GM21723 (cell line): ENCODE results near the gene EWSR1.
A peak's percentile ranks its signal among the peaks of the same experiment; 100 is the strongest.
"Not testable (repeated sequence)": the region's sequence is repeated elsewhere in the genome, so short reads cannot be mapped to it uniquely, and the experiment has no call there.

ENCODE experiments used
- ATAC-seq: cut with Tn5 transposase; IDR thresholded peaks from one replicate; pipeline ENCODE4 v1.9.1; 2021; ENCODE audit warnings: mild to moderate bottlenecking, moderate library complexity; ENCODE audit not compliant: unreplicated experiment

EWSR1 gene, protein sequence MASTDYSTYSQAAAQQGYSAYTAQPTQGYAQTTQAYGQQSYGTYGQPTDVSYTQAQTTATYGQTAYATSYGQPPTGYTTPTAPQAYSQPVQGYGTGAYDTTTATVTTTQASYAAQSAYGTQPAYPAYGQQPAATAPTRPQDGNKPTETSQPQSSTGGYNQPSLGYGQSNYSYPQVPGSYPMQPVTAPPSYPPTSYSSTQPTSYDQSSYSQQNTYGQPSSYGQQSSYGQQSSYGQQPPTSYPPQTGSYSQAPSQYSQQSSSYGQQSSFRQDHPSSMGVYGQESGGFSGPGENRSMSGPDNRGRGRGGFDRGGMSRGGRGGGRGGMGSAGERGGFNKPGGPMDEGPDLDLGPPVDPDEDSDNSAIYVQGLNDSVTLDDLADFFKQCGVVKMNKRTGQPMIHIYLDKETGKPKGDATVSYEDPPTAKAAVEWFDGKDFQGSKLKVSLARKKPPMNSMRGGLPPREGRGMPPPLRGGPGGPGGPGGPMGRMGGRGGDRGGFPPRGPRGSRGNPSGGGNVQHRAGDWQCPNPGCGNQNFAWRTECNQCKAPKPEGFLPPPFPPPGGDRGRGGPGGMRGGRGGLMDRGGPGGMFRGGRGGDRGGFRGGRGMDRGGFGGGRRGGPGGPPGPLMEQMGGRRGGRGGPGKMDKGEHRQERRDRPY

DNA sequence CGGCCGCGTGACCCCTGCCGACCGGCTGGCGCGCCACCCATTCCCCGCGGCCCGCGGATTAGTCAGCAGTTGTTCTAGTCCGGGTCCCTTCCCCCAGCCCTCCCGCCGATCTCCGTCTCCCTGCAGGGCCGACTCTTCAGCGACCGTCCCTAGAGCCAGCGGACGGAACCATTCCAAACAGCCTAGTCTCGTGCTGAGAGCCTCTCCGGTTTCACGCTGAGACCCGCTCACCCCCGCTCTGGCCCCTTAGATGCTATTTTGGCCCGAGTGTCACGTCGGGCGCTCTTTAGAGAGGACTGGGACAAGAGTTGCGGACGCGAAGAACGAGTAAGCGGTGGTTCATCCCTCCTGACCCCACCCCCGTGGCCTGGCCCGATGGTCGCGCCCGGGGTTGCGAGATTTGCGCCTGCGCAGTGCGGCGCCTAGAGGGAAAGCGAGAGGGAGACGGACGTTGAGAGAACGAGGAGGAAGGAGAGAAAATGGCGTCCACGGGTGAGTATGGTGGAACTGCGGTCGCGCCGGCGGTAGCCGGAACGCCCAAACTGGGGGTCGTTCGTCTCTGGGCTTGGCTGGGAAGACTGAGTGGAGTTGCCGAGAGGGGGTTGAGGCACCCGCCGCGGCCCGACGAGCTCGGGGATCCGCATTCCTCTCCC, at the start of gene EWSR1, which contains the start of gene RHBDD3:
Gene EWSR1, plus strand, starts transcription at position 411 of the 653 bp plus-strand sequence. Its CDS starts 69 bp downstream, at position 480.
Gene RHBDD3, minus strand, starts transcription at position 124 of the 653 bp plus-strand sequence. CDS start 2,355 bp downstream, outside the sequence.
- ATAC-seq: peak; percentile 75

DNA sequence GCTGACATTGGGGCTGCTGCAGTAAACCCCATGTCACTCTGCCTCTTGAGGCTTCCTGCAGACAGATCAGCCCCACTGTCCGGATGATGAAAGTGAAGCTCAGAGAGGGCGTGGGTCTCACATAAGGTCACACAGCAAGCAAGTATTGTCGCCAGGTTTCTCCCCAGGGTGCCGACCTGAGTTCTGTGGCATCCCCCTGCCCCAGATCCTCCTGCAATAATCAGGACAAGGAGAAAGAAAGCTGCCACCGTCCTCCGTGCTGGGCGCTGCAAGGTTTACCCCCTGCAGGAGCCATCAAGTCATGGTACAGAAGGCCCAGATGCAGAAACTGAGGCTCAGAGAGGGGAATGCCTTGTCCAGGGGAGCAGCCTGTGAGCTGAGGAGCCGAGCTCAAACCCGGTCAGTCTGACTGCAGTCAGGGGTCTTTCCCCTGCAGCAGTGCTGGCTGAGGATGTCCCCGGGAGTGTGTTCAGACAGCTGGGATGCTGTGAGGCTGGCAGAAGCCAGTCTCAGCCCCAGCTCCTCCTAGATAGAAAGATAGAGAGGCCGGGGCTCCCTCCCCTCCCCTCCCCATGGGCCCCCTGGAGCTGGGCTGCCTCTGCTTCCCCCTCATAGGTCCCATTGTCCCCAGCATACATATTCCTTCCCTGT, 49.2 kb upstream of the EWSR1 start:
- ATAC-seq: no peak

DNA sequence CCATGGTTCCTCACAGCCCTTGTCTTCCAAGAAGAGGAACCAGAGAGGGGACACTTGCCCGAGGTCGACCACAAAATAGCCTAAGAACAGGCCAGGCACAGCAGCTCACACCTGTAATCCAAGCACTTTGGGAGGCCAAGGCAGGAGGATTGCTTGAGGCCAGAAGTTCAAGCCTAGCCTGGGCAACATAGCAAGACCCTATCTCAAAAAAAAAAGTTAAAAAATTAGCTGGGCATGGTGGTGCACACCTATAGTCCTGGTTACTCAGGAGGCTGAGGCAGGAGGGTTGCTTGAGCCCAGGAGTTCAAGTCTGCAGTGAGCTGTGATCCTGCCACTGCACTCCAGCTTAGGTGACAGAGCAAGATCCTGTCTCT, 48.7 kb upstream of the EWSR1 start:
- ATAC-seq: not testable (repeated sequence)

DNA sequence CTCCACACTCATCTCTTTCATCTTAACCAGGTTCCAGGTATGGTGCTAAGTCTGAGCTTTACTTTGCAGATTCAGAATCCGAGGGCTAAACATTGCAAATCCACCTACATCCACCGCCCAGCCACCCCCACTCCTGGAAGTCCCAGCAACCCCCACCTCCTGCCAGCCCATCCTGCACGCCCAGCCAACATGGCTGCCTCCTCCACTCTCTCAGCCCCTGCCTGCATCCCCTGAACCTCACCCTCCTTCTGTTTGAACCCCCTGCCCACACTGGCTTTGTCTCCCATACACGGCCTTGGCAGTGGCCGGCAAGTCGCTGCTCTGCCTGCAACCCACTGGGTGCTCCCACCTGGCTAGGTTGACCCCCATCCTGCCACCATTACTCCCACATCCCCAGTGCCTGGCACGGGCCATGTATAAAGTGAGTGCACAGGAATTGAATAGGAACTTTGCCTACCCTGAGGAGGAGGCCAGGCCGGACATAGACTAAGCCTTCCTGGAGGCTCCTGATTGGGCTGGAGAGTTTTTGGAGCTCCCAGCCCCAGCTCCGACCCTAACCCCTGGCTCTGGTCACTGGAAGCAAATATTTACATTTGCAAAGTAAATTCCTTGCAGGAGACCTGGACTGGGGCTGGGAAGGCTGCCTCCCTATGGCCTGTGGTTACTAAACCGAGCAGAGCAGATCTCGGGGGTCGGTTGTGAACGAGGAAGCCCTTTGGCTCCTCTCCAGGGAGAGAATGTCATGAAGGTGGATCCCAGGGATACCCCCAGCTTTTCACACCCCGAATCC, 48.0 kb upstream of the EWSR1 start:
- ATAC-seq: no peak

DNA sequence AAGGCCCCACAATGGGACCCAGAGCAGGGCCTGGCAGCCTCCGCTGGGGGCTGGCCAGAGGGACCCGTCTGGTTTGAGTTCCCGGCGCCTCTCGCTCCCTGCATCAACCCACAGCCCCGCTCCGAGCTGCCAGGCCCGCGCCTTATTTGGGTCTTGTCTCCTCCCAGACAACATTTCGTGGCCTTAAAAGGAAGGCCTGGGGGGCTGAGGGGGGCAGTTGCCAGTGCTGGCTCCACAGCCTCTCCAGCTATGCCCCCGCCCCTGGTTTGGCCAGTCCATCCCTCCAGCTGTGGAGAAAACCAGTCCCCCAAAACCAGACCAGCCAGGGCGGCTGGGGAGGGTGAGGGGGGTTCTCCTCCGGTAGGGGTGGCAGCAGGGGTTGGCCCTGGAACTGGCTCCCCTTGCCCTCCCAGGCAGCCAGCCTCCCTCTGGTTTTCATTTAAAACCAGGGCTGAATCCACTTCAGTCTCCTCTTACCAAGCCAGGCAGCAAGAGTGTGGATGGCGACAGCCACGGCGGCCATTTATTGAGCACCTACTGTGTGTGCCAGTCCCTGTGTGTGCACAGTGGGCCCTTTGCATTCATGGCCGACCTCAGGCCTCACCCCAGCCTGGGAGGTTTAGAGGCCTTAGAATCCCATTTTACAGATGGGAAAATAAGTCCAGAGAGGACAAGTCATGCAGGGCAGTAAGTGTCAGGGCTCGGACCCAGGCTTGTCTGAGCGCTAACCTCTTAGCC, 43.8 kb upstream of the EWSR1 start:
- ATAC-seq: no peak

DNA sequence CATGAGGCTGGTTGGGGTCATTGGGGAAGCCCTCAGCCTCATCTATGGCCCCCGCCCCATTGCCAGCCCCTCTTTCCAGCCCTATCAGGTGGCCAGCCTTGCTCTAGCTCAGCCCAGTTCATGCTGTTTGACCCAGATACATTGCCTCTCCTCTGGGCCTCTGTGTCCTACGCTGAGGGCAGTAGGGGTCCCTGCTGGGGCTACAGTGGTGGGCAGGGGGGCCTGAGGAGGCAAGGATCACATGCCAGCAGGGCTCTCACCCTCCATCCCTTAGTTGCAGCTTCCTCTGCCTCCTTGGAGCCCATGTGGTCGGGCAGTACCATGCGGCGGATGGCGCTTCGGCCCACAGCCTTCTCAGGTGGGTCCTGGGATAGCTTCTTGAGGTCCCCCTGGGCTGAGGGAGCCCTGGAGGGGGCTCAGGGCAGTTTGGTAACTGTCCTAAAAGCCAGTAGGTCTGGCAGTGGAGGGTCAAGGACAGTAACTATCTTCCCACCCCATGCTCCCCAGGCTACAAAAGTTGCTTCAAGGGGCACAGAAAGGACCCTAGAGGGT, 43.1 kb upstream of the EWSR1 start:
- ATAC-seq: no peak

DNA sequence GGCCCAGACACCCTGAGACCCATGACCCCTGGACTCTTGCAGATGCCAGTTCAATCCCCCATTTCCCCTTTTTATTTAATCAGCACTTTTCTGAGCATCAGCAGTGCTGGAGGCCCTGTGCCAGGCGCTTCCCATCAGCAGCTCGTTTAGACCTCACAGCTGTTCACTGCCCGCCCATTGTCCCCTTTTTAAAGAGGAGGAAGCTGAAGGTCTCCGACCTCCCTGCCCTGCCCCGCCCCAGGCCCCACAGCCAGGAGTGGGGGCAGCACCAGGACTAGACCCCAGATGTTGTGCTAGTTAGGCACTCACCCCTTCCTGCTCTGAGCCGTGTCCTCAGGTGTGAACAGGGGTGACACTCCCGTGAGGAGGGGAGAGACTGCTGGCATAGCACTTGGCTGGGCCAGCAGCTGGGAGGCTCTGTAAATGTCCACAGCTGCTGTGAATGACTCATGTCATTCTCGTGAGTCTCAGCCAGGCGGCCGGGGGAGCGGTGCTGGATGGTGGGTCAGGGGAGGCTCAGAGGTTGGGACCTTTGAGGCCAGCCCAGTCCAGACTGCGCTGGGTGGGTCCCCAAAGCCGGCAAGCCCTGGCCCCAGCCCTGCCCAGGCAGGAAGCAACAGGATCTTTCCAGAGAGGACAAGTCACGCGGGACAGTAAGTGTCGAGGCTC, 42.5 kb upstream of the EWSR1 start:
- ATAC-seq: no peak

DNA sequence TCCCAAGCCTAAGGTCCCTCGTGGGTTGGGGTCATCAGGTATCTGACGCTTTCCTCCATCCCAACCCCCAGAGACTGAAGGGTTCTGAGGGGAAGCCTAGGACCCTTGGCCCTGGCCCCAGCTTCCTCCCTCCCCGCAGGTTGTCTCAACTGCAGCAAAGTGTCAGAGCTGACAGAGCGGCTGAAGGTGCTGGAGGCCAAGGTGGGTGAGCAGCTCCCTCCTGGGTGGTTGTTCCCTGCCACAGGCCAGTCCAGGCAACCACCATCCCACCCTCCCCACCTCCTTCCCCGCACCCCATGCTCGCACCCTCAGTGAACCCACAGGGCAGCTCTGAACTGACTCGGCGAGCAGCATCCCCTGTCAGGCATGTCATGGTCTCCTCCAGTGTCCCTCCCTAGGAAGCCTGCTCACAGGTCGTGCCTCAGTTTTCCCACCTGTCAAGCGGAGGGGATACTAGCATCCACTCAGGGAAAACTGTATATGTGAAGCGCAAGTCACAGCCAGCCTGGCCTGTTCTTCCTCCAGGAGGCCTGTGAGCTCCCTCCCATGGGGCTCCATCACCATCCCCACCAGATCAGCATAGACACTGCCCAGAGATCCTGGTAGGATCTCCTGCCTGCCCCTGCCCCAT, 41.6 kb upstream of the EWSR1 start:
- ATAC-seq: no peak

DNA sequence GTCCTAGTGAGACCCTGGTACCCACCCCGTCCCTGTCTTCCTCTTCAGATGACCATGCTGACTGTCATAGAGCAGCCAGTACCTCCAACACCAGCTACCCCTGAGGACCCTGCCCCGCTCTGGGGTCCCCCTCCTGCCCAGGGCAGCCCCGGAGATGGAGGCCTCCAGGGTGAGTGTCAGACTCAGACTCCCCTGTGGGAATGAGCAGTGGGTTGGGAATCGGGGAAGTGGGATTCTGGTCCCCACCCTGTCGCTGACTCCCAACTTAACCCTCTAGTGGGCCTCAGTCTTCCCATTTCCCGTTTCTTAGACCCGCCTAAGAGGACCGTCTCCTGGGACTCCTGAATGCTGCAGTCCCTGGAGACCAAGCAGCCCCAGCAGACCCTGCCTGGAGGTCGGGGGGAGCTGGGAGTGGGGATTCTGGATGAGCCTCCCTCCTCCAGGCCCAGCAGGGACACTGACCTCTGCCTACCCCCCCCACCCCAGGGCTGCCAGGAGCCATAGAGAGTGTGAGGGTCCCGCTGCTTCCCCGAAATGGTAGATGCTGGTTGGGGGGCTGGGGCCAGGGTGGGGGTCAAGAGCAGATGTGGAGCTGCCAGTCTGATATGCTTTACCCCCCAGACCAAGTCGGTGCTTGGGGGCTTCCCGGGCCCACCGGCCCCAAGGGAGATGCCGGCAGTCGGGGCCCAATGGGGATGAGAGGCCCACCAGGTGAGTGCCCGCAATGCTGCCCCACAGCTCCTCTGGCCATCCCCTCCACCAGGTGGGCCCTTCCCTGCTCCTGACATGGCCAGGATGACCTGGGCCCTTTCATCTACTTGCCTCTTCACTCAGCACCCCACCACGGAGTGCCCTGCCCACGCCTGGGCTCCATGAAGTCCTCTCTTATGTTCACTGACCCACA, 36.8 kb upstream of the EWSR1 start:
- no peak for ATAC-seq

DNA sequence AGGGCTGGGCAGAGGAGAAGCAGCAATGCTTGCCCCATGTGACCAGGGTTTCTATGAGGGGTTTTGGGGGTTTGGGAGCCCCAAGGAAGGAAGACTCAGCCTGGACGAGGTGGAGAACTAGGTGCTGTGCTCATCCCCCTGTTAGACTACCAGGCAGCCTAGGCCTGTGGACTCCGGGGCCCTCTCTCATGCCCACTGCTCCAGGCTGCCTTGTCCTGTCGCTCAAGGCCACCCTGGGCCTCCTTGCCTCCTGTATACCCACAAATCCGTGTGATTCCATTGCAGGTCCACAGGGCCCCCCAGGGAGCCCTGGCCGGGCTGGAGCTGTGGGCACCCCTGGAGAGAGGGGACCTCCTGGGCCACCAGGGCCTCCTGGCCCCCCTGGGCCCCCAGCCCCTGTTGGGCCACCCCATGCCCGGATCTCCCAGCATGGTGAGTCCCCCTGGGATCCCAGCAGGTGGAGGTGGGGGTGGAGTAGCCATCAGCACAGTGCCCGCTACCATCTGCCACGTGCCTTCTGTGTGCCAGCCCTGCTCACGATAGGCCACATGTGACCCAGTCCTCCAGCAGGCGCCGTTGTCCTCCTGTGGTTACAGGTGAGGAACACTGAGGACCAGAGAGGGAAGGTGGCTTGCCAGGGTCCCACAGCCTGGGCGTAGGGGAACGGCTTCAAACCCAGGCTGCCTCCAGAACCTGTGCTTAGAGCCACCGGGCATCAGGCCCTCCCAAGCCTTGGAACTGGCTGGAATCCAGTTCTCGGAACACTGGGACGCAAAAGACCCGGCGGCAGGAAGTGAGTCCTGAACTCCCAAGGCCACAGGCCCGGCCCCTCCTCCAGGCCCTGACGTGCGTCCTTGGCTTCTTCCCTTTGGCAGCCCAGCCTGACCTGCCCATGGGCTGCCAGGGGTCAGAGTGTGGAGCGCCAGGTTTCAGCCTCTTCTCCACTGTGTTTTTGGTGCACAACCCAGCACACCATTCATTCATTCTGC, 35.8 kb upstream of the EWSR1 start:
- no peak for ATAC-seq

DNA sequence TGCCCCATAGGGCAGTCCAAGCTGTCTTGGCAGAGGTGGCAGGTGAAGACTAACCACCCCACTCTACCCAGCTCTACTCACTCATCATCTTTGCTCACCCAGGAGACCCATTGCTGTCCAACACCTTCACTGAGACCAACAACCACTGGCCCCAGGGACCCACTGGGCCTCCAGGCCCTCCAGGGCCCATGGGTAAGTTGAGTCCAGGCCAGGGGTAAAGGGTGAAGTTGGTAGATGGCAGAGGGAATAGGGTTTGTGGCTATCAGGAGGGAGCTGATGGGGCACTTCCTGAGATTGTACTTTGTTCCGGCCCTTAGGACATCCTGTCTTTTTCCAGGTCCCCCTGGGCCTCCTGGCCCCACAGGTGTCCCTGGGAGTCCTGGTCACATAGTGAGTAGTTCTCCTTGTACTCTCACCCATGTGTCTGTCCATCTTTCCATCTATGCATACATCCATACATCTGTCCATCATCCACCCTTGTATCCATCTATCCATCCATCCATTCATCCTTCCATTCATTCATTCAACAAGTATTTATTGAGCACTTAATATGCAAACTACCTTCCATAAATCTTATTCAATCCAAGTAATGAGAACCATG, 34.7 kb upstream of the EWSR1 start:
- ATAC-seq: no peak

DNA sequence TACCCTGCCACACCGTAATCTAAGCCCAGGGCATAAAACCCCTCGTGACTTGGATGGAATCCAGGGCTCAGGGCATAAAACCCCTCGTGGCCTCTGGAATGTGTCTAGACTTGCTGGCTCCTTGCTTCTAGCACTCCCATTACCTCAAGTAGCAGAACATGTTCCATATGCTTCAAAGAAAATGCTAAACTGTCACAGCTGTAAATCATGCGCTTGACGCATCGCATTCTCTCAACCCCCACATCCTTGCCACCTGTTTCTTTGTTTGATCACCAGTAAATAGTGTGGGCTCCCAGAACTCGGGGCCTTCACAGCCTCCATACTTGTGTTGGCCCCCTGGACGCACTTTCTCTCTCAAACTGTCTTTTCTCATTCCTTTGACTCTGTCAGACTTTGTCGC, 27.6 kb upstream of the EWSR1 start:
- not testable (repeated sequence) for ATAC-seq

DNA sequence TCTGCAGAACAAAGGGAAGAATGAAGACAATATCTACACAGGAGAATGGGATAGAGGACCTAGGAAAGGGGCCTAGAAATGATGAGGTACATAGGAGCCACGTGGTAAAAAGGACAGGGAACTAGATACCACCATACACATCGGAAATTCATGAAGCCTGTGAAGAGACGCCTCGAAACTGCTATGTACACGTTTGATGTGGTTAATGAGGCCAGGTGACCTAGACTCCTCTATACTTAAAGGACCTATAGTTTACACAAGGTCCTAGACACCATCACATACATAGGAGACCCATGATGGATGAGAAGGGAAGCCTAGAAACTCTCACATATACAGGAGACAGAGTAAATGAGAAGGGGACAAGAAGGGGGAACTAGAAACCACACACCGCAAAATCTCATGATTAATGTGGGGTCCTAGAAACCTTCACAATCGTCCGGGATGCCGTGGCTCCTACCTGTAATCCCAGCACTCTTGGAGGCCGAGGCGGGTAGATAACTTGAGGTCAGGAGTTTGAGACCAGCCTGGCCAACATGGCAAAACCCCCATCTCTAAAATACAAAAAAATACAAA, 24.1 kb upstream of the EWSR1 start:
- ATAC-seq: no peak

DNA sequence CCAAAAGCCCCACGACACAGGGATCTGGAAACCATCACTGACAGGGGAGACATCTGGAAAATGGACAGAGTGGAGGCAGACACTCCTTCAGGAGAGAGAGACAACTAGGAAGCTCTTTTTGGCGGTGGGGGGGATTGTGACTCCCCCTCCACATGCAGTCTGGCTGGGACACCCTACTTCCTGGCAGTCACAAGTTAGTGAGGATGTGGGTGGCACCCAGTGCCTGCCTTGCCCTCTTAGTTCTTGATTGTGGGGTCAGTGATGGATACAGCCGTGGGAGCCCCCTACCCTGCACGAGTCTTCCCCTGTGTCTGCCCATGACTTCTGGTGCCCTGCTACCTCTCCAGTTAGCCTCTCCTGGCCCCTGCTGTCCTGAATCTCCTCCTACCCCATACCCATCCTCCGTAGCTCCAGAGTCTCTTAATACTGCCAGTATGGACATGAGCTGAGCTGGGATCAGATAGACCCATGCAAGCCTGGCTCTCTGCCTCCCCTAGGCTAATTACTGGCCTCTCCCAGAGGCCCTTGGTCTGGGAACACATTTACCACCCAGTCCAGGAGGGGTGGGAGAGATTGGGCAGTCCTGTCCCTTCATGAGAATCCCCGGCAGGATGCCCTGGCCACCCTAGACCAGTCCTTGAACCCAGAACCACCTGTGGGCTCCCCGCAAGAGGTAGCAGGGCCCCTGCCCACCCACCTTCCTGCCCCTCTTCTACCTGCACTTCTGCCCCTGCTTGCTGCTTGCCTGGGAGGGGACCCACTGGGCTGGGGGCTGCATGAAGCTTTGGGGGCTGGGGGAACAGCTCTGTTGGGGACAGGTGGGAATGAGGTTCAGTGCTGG, 23.1 kb upstream of the EWSR1 start:
- ATAC-seq: no peak
